ENCODE measurements around the gene CHRNA3. TPM values are rescaled to one million over a fixed set of nuclear protein-coding genes. Genes with fewer than 3 reads are reported as not detected.

CHRNA3 gene
- total RNA-seq, 4 donors from 2014 or later: 0.70 to 1.9 (median 1.6) TPM; not detected in 1

DNA sequence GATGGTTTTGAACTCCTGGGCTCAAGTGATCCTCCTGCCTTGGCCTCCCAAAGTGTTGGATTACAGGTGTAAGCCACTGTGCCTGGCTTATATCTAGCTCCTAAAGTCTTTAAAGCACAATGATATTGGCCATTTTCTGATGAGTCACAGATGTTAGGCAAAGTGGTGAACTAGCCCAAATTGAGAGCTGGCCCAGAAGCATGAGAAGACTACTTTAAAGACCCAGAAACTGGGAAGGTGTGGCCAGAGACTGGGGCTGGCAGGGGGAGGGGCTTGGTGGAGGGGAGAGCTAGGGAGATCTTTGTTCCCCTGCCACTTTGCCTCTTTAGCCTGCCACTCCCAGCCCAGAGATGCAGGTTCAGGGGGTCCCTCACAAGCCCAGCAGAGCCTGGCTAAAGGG, 21.6 kb downstream of the CHRNA3 start:
- Histone ChIP-seq H3K27me3 (peaks cover 3% of the 10 kb centered on the region), H3K27ac (no peak overlapping the region), H3K4me1 (no peaks in the 10 kb centered on the region), H3K4me3 (no peak overlapping the region), H3K36me3 (no peaks in the 10 kb centered on the region), H3K9me3 (no peaks in the 10 kb centered on the region)
- no peak for TF ChIP-seq POLR2A (IDR thresholded peaks at IDR 0.05)
- TF ChIP-seq, protein P1, sequence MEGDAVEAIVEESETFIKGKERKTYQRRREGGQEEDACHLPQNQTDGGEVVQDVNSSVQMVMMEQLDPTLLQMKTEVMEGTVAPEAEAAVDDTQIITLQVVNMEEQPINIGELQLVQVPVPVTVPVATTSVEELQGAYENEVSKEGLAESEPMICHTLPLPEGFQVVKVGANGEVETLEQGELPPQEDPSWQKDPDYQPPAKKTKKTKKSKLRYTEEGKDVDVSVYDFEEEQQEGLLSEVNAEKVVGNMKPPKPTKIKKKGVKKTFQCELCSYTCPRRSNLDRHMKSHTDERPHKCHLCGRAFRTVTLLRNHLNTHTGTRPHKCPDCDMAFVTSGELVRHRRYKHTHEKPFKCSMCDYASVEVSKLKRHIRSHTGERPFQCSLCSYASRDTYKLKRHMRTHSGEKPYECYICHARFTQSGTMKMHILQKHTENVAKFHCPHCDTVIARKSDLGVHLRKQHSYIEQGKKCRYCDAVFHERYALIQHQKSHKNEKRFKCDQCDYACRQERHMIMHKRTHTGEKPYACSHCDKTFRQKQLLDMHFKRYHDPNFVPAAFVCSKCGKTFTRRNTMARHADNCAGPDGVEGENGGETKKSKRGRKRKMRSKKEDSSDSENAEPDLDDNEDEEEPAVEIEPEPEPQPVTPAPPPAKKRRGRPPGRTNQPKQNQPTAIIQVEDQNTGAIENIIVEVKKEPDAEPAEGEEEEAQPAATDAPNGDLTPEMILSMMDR (IDR thresholded peaks at IDR 0.05): no peak
- no peak for TF ChIP-seq EP300 (IDR thresholded peaks at IDR 0.05)
- no peak for TF ChIP-seq POLR2AphosphoS5 (IDR thresholded peaks at IDR 0.05)
- no peak for DNase-seq (ENCODE audit: low spot score in 2 of 2)

DNA sequence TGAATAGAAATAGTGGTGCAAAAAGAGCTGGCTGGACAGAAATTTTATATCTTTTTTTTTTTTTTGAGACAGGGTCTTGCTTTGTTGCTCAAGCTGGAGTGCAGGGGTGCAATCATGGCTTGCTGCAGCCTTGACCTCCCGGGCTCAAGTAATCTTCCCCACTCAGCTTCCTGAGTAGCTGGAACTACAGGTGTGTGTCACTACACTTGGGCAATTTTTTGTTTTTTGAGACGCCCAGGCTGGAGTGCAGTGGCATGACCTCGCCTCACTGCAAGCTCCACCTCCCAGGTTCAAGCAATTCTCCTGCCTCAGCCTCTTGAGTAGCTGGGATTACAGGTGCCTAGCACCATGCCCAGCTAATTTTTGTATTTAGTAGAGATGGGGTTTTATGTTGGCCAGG, 22.4 kb downstream of the CHRNA3 start:
- no peaks in the 10 kb centered on the region for H3K27me3 ChIP-seq
- H3K27ac ChIP-seq: no peak overlapping the region
- no peak for DNase-seq (ENCODE audit: low spot score in 2 of 2)
- TF ChIP-seq POLR2A (IDR thresholded peaks at IDR 0.05) (no peak), EP300 (IDR thresholded peaks at IDR 0.05) (no peak), POLR2AphosphoS5 (IDR thresholded peaks at IDR 0.05) (no peak)
- TF ChIP-seq, protein P1 (IDR thresholded peaks at IDR 0.05): no peak
- no peaks in the 10 kb centered on the region for H3K9me3 ChIP-seq
- no peak overlapping the region for H3K4me3 ChIP-seq
- no peaks in the 10 kb centered on the region for H3K4me1 ChIP-seq
- H3K36me3 ChIP-seq: no peaks in the 10 kb centered on the region
- 69% methylated on average over 3 of the region's 3 CpGs for WGBS

DNA sequence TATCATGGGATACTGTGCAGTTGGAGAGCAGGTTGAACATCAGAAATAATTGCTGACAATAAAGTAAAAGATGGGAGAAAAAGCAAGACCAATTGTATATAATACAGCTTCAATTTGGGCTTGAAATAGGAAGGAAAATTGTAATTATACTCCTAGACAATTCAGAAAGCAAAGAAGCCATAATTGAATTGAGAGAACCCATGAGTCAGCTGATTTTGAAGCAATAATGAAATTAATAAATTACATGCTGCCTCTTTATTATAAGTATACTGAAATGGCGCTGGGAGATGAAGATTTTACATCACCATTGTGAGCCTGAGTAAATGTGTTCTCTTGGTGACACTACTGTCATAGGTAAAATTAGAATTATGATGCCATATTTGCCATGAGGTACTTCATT, 23.2 kb downstream of the CHRNA3 start:
- 85% methylated on average over 1 of the region's 1 CpG for WGBS
- Histone ChIP-seq H3K9me3 (no peaks in the 10 kb centered on the region), H3K4me3 (no peak overlapping the region), H3K4me1 (no peaks in the 10 kb centered on the region), H3K27ac (no peak overlapping the region), H3K27me3 (no peaks in the 10 kb centered on the region), H3K36me3 (no peaks in the 10 kb centered on the region)
- TF ChIP-seq, protein P1 (IDR thresholded peaks at IDR 0.05): no peak
- no peak for TF ChIP-seq POLR2AphosphoS5 (IDR thresholded peaks at IDR 0.05)
- TF ChIP-seq EP300 (IDR thresholded peaks at IDR 0.05): no peak
- TF ChIP-seq POLR2A (IDR thresholded peaks at IDR 0.05): no peak
- DNase-seq (ENCODE audit: low spot score in 2 of 2): no peak

DNA sequence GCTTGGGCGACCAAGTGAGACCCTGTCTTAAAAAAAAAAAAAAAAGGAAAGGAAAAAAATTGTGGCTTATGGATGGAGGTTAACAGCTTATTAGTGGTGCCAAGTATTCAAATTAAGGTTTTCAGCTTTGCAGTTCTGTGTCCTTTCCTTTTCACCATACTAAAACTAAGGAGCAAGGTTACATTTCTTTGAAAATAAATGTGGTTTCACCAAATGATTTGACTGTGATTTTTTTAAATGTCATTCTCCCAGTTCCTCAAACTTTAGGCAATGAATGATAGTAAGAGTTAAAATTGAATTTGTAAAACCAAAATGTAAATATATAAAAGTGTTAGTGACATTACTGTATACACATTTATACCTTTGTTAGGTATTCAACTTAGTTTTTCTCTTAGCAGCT, 45.9 kb downstream of the CHRNA3 start:
- Histone ChIP-seq H3K9me3 (no peaks in the 10 kb centered on the region), H3K36me3 (no peaks in the 10 kb centered on the region), H3K4me3 (no peak overlapping the region), H3K4me1 (no peaks in the 10 kb centered on the region), H3K27me3 (peaks cover 10% of the 10 kb centered on the region), H3K27ac (no peak overlapping the region)
- DNase-seq (ENCODE audit: low spot score in 2 of 2): no peak
- WGBS: 94% methylated on average over 1 of the region's 1 CpG
- TF ChIP-seq, protein P1 (IDR thresholded peaks at IDR 0.05): no peak
- TF ChIP-seq POLR2AphosphoS5 (IDR thresholded peaks at IDR 0.05) (no peak), EP300 (IDR thresholded peaks at IDR 0.05) (no peak), POLR2A (IDR thresholded peaks at IDR 0.05) (no peak)

DNA sequence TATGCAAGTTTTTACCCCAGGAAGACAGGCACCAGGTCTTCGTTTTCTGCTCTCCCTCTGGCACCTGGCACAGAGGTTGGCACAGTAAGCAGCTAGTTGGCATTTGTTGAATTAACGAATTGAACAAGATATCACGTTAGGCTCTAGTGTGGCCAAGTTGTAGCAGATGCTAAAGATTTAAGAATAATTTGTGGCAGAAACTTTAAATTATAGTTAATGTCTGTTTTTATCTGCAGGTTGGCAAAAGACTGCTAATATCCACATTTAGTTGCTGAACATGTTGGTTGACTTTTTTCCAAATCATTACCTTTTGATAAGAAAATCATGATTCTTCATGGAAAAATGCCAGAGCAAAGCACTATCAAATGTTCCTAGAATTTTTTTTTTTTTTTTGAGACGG, 47.4 kb downstream of the CHRNA3 start:
- Histone ChIP-seq H3K27ac (no peak overlapping the region), H3K27me3 (peaks cover 14% of the 10 kb centered on the region), H3K36me3 (no peaks in the 10 kb centered on the region), H3K4me1 (no peaks in the 10 kb centered on the region), H3K9me3 (no peaks in the 10 kb centered on the region), H3K4me3 (no peak overlapping the region)
- WGBS: 27% methylated on average over 4 of the region's 4 CpGs
- DNase-seq (ENCODE audit: low spot score in 2 of 2): no peak
- TF ChIP-seq POLR2AphosphoS5 (IDR thresholded peaks at IDR 0.05) (no peak), POLR2A (IDR thresholded peaks at IDR 0.05) (no peak), EP300 (IDR thresholded peaks at IDR 0.05) (no peak)
- TF ChIP-seq, protein P1 (IDR thresholded peaks at IDR 0.05): no peak

Measured in suprapubic skin (tissue), 4 donors.